ENCODE data around the gene IQSEC3. TPM values are rescaled to one million over a fixed set of nuclear protein-coding genes. Genes with fewer than 3 reads are reported as not detected.
A peak's percentile ranks its signal among the peaks of the same experiment; 100 is the strongest.

IQSEC3 gene
- total and polyA plus RNA-seq, 5 donors: 1.3 to 3.6 (median 1.5) TPM

DNA sequence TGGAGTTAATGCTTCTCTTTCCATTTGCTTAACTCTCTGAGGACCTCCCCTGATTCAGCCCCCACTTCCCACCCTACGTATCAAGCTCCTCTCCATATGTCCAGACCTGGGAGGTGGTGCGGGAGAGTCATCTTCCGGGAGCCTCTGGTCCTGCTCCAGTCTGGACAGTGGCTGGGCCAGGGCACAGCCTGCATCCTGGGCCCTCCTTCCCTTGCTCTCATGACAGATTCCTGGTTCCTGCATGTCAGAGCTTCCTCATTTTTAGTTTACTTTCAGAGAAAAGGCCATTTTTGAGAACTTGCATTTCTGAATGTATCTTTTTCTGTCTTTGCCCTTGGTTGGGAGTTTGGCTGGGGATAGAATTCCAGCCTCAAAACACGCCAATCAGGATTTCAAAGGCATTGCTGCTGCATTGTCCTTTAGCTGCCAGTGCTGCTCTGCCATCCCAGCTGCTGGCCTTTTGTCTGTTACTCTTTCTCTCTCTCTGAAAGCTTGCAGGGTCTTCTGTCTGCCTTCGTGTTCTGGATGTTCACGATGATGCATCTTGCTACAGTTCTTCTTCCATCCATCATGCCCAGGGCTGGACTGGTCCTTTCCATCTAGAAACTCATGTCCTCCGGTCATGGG is 92.7 kb downstream of the IQSEC3 start:
- Histone ChIP-seq H3K4me1 (ENCODE audit: control insufficient read depth, insufficient read depth, low read length) (no peaks in the 10 kb centered on the region), H3K9me3 (ENCODE audit: control insufficient read depth, low read length) (no peaks in the 10 kb centered on the region), H3K27ac (ENCODE audit: low read length) (no peak overlapping the region), H3K4me3 (ENCODE audit: low read length) (no peak overlapping the region), H3K27me3 (ENCODE audit: control insufficient read depth, insufficient read depth) (no peaks in the 10 kb centered on the region)
- peak in 1 of 3 donors; percentile 36 for DNase-seq
- no peak for ATAC-seq
- WGBS: 65% methylated on average over 7 of the region's 7 CpGs
- intact Hi-C loops (cut with DNase I): no loop called here

DNA sequence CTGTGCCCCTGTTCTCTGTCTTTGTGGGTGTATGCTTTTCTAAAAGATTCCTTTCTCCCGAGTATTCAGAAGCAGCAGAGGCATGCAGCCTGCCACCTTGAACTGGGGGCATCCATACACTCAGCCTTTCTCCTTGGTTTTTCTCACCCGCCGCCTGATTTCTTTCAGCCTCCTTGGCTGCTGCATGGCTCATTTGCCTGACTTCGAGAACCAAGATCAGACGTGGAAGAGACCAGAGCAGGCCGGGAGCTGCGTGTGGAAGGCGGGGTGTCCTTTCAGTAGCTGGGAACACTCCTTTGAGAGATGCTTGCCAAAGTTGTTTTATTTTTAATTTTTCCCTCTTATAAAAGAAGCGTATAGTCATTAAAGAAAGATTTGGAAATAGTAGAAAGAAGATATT is 94.3 kb downstream of the IQSEC3 start:
- Histone ChIP-seq H3K4me1 (ENCODE audit: control insufficient read depth, insufficient read depth, low read length) (no peaks in the 10 kb centered on the region), H3K27me3 (ENCODE audit: control insufficient read depth, insufficient read depth) (no peaks in the 10 kb centered on the region), H3K27ac (ENCODE audit: low read length) (no peak overlapping the region), H3K4me3 (ENCODE audit: low read length) (no peak overlapping the region), H3K9me3 (ENCODE audit: control insufficient read depth, low read length) (no peaks in the 10 kb centered on the region)
- WGBS: 73% methylated on average over 9 of the region's 9 CpGs
- DNase-seq (no peak), ATAC-seq (no peak)
- intact Hi-C loops (cut with DNase I): no loop called here

DNA sequence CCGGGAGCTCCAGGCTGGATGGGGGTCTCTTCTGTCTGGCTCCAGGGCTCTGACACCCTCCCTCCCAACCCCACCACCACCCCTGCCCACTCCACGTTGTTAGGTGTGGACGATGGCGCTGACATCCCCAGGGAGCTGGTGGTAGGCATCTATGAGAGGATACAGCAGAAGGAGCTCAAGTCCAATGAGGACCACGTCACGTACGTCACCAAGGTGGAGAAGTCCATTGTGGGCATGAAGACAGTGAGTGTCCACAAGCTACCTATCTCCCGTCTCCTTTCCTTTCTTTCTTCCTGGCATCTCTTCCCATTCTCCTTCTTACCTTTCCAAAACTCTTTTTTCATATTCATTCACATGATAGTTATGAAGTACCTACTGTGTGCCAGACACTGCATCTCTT is 95.3 kb downstream of the IQSEC3 start:
- Histone ChIP-seq H3K27me3 (ENCODE audit: control insufficient read depth, insufficient read depth) (no peaks in the 10 kb centered on the region), H3K9me3 (ENCODE audit: control insufficient read depth, low read length) (no peaks in the 10 kb centered on the region), H3K27ac (ENCODE audit: low read length) (no peak overlapping the region), H3K4me1 (ENCODE audit: control insufficient read depth, insufficient read depth, low read length) (no peaks in the 10 kb centered on the region), H3K4me3 (ENCODE audit: low read length) (no peak overlapping the region)
- intact Hi-C loops (cut with DNase I): no loop called here
- ATAC-seq (no peak), DNase-seq (no peak)
- WGBS: 94% methylated on average over 8 of the region's 8 CpGs

DNA sequence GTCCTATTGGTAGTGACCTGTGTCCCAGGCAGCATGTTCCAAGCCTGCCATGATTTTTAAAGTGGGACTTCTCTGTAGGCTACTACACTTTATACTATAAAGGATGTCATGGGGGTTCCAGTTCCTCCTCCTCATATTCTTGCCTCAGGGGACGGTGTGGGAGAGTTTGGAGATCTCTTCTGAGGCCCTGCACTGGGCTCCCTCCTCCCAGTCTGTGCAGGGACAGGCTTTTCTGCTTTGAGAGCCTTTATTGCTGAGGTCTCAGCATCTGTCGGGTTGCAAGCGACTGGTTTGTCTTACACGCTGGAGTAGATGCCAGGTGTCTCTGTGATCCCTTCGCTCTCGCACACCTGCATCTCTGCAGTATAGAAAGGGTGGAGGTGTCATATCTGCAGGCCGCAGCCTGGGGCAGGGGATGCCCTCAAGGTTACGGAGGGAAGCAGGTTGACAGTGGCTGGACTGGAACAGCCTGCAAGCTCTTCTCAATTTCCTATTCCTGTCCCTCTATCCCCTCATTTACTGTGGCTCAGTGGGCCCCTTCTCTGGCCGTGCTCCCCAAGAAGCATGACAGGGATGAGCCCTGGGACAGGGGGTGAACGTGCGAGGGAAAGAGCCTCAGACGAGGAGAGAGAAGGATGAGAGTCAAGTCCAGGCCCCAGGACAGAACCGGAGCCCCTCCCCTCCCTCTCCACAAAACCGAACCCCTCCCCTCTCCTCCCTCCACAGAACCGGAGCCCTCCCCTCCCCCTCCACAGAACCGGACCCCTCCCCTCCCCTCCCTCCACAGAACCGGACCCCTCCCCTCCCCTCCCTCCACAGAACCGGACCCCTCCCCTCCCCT is 96.1 kb downstream of the IQSEC3 start:
- ATAC-seq (no peak), DNase-seq (no peak)
- intact Hi-C loops (cut with DNase I): no loop called here
- no peaks in the 10 kb centered on the region for H3K4me1 ChIP-seq (ENCODE audit: control insufficient read depth, insufficient read depth, low read length)
- 80% methylated on average over 18 of the region's 18 CpGs for WGBS
- H3K27me3 ChIP-seq (ENCODE audit: control insufficient read depth, insufficient read depth): no peaks in the 10 kb centered on the region
- no peaks in the 10 kb centered on the region for H3K9me3 ChIP-seq (ENCODE audit: control insufficient read depth, low read length)
- H3K27ac ChIP-seq (ENCODE audit: low read length): no peak overlapping the region
- no peak overlapping the region for H3K4me3 ChIP-seq (ENCODE audit: low read length)

DNA sequence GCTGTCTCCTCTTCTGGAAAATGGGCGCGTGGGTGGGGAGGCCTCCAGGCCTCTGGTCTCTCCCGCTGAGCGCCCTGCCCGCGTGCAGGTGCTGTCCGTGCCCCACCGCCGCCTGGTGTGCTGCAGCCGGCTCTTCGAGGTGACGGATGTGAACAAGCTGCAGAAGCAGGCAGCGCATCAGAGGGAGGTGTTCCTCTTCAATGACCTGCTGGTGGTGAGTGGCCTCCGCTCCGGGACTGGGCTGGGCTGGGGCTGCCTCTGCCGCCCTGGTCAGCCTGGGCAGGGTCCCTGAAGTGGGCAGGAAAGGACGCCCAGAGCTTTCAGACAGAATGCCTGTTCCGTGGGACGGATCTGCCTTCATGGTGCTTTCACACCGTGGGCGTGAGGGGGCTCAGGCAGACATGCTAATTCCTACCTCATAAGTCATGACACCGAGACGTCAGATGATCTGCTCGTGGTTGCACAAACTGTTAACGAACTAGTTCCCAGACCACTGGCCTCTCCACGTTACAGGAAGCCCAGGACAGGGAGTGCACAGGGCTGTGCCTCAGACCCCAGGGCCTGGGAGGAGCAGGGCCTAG is 96.9 kb downstream of the IQSEC3 start:
- WGBS: 93% methylated on average over 26 of the region's 26 CpGs
- no peak overlapping the region for H3K27ac ChIP-seq (ENCODE audit: low read length)
- ATAC-seq (no peak), DNase-seq (no peak)
- H3K9me3 ChIP-seq (ENCODE audit: control insufficient read depth, low read length): no peaks in the 10 kb centered on the region
- no peak overlapping the region for H3K4me3 ChIP-seq (ENCODE audit: low read length)
- no peaks in the 10 kb centered on the region for H3K27me3 ChIP-seq (ENCODE audit: control insufficient read depth, insufficient read depth)
- H3K4me1 ChIP-seq (ENCODE audit: control insufficient read depth, insufficient read depth, low read length): no peaks in the 10 kb centered on the region
- intact Hi-C loops (cut with DNase I): no loop called here

DNA sequence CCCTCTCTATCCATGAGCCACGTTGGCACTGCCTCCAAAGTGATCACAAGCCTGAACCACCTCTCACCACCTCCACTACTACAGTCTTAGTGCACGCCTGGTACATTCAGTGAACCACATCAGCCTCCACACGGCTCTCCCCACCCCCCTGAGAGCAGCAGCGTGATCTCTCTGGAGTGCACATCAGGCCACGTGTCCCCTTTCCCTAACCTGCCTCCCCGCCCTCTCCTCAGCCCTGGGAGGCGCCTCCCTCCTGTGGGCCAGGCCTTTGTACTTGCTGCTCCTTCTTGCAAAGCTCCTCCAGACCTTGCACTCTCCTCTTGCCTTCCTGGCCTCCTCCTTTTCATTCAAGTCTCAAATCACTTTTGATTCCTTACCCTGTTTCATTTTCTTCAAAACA is 97.6 kb downstream of the IQSEC3 start:
- no peak overlapping the region for H3K4me3 ChIP-seq (ENCODE audit: low read length)
- H3K27me3 ChIP-seq (ENCODE audit: control insufficient read depth, insufficient read depth): no peaks in the 10 kb centered on the region
- H3K27ac ChIP-seq (ENCODE audit: low read length): no peak overlapping the region
- ATAC-seq: no peak
- H3K4me1 ChIP-seq (ENCODE audit: control insufficient read depth, insufficient read depth, low read length): no peaks in the 10 kb centered on the region
- no peak for DNase-seq
- 84% methylated on average over 7 of the region's 7 CpGs for WGBS
- intact Hi-C loops (cut with DNase I): no loop called here
- H3K9me3 ChIP-seq (ENCODE audit: control insufficient read depth, low read length): no peaks in the 10 kb centered on the region

DNA sequence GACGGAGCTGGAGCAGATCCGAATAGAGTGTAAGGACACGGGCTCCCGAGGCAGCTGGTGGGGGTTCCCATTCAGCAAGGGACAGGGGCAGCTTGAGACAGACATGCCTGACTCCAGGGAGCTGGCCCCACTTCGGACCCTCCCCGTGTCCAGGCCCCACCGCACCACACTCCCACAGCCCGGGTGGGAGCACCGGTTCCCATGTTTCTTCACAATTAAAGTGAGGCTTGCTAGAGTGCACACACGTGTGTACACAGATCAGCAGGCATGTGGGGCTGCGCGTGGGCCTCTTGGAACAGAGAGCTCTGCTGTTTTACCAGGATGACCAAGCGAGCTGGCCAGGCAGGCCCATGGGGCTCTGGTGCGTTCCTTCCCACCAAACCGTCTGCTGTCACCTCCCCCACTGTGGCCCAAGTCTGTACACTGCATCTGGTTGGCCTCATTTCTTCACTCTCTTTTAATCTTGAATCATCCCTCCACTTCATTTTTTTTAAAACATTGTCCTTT is 99.3 kb downstream of the IQSEC3 start:
- DNase-seq (no peak), ATAC-seq (no peak)
- WGBS: 91% methylated on average over 15 of the region's 15 CpGs
- H3K4me3 ChIP-seq (ENCODE audit: low read length): no peak overlapping the region
- no peaks in the 10 kb centered on the region for H3K9me3 ChIP-seq (ENCODE audit: control insufficient read depth, low read length)
- H3K27me3 ChIP-seq (ENCODE audit: control insufficient read depth, insufficient read depth): no peaks in the 10 kb centered on the region
- no peaks in the 10 kb centered on the region for H3K4me1 ChIP-seq (ENCODE audit: control insufficient read depth, insufficient read depth, low read length)
- intact Hi-C loops (cut with DNase I): no loop called here
- H3K27ac ChIP-seq (ENCODE audit: low read length): no peak overlapping the region

DNA sequence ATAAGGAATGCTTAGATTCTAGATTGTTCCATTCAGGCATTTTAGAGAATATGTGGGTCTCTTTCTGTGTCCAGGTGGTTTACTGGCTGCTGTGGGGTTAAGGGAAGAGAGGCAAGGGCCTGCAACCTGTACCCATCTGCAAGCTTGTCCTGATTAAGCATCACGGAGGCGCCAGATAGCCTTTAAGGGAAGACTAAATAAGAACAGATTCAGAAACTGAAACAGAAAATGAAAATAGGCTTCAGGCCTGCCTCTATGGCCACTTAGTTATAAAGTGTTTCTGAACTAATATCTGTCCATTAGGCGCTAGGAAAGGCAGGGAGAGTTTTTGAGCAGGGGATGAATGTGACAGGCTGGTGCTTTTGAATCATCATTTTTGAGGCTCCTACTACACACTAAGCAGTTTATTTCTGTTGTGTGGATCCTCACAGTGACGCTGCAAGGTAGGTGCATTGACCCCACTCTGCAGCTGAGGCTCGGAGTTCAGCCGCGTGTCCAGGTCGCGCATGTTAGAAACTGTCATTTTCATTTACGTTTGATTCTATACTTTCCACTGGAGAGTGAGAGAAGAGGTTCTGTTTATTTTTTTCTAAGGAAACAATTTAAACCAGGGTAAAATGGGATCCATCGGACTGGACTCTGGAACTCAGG is 100.0 kb downstream of the IQSEC3 start:
- H3K4me3 ChIP-seq (ENCODE audit: low read length): no peak overlapping the region
- H3K9me3 ChIP-seq (ENCODE audit: control insufficient read depth, low read length): no peaks in the 10 kb centered on the region
- intact Hi-C loops (cut with DNase I): no loop called here
- no peak overlapping the region for H3K27ac ChIP-seq (ENCODE audit: low read length)
- DNase-seq (no peak), ATAC-seq (no peak)
- H3K27me3 ChIP-seq (ENCODE audit: control insufficient read depth, insufficient read depth): no peaks in the 10 kb centered on the region
- H3K4me1 ChIP-seq (ENCODE audit: control insufficient read depth, insufficient read depth, low read length): no peaks in the 10 kb centered on the region
- 82% methylated on average over 11 of the region's 11 CpGs for WGBS

DNA sequence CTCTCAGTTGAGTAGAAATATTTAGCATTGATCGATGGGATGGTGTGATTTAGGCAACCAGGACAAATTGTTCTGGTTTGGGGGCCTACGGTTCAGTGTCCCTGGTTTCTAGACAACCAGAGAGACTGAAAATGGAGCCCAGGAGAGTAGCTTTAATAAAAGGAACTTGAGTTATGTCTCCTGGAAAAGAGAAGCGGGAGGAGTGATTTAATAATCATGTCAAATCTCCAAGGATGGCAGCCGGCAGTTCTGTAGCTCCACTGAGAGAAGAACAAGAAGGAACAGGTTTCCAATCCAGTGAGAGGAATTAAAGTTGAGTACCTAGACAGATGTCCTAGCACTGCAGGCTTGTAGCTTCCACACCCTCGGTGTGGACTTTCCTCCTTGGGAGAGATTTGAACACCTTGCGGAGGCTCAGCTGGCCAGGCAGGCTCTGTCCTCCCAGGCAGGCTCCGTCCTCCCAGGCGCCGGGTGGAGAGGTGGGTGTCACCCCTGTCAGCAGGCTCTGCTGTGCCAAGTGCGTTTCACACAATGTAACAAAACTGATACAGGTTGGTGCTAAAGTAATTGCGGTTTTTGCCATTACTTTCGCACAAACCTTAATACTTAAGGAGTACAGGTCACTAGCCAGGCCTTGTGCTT is 101.5 kb downstream of the IQSEC3 start:
- WGBS: 86% methylated on average over 12 of the region's 12 CpGs
- Histone ChIP-seq H3K9me3 (ENCODE audit: control insufficient read depth, low read length) (no peaks in the 10 kb centered on the region), H3K27me3 (ENCODE audit: control insufficient read depth, insufficient read depth) (no peaks in the 10 kb centered on the region), H3K27ac (ENCODE audit: low read length) (no peak overlapping the region), H3K4me3 (ENCODE audit: low read length) (no peak overlapping the region), H3K4me1 (ENCODE audit: control insufficient read depth, insufficient read depth, low read length) (no peaks in the 10 kb centered on the region)
- no peak for ATAC-seq
- intact Hi-C loops (cut with DNase I): no loop called here
- DNase-seq: no peak

DNA sequence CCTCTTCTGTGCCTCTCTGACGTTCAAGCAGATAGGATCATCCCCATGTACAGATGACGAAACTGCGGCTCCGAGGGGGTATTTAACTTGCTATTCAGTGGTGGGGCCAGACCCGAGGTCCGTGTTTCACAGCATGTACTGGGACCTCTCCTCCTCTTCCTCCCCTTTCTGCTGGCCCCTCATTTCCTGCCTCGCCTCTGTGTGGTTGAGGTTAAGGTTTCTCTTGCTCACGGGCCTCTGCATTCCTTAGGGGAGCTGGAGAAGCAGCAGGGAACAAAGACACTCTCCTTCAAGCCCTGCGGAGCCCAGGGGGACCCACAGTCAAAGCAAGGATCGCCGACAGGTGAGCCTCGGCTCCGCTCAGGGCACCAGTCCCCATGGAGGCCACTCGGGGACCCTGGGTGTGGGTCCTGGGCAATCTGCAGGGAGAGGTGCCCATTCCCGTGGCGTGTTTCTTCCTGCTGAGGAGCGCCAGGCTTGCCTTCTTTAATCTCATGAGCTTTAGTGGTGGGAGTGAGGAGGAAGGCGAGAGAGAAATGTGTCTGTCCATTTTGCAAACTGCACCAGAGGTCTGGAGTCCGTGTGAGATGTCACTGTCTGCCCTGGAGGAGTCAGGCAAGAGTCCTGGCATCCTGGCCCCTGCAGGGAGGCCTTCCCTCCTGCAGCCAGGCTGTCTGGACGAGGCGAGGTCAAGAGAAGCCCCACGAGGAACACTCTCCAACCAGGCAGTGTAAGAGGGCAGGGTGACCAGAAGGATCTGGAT is 102.4 kb downstream of the IQSEC3 start:
- no peaks in the 10 kb centered on the region for H3K4me1 ChIP-seq (ENCODE audit: control insufficient read depth, insufficient read depth, low read length)
- H3K4me3 ChIP-seq (ENCODE audit: low read length): no peak overlapping the region
- no peak for DNase-seq
- intact Hi-C loops (cut with DNase I): no loop called here
- no peak for ATAC-seq
- H3K9me3 ChIP-seq (ENCODE audit: control insufficient read depth, low read length): no peaks in the 10 kb centered on the region
- H3K27me3 ChIP-seq (ENCODE audit: control insufficient read depth, insufficient read depth): no peaks in the 10 kb centered on the region
- 72% methylated on average over 22 of the region's 22 CpGs for WGBS
- H3K27ac ChIP-seq (ENCODE audit: low read length): no peak overlapping the region

Measured in right cardiac atrium (tissue), 5 donors.